GM12874 (cell line): Measurements from ENCODE around the gene CNGA4.

Experiments used
- CTCF ChIP-seq: IDR thresholded peaks from 2 replicates; pipeline ENCODE4 v1.5.1; 2011; ENCODE audit warnings: low read depth, mild to moderate bottlenecking, control low read depth, low read length, moderate library complexity; ENCODE audit not compliant: insufficient read depth

Gene CNGA4

GRCh38 chr11:6237761-6238302 is 1.1 kb upstream of the CNGA4 start:
- no peak for TF ChIP-seq CTCF

GRCh38 chr11:6240139-6240538 is 1.2 kb downstream of the CNGA4 start:
- TF ChIP-seq CTCF = no peak

- TF ChIP-seq CTCF = no peak
Observed at GRCh38 chr11:6240781-6241180, 1.9 kb downstream of the CNGA4 start.

GRCh38 chr11:6241316-6241715 is 2.4 kb downstream of the CNGA4 start:
- no peak for TF ChIP-seq CTCF

GRCh38 chr11:6245536-6245935 is 6.6 kb downstream of the CNGA4 start:
- TF ChIP-seq CTCF = no peak

GRCh38 chr11:6248248-6248647 is 9.4 kb downstream of the CNGA4 start:
- TF ChIP-seq CTCF = no peak

GRCh38 chr11:6249770-6250555 is 11.1 kb downstream of the CNGA4 start:
- TF ChIP-seq CTCF = no peak
